Adrenal gland (tissue), 5 donors: ENCODE data around the gene APOO.

Experiments used
- POLR2A ChIP-seq, 2 donors: fragments of 450-650 bp; IDR thresholded peaks; one replicate each; pipeline ENCODE4 v1.6.1; 2017; ENCODE audit warnings: antibody characterized with exemption in 2 of 2, mild to moderate bottlenecking in 2 of 2, moderate library complexity in 1 of 2
- TF ChIP-seq, protein P1 (sequence below), 6 experiments: fragments of 450-650 bp in 4 of 6; fragments of 200-600 bp in 2 of 6; sonication (generic) in 1 of 6; IDR thresholded peaks; 1 replicate in 5 of 6; 2 replicates in 1 of 6; pipeline versions ENCODE4 v1.5.1 to v1.8.0; 2016 to 2021; ENCODE audit warnings: antibody characterized with exemption in 6 of 6, mild to moderate bottlenecking in 2 of 6, moderate library complexity in 1 of 6
- donor health status: DM: no; HTN: no; CAD: no.

DNA sequence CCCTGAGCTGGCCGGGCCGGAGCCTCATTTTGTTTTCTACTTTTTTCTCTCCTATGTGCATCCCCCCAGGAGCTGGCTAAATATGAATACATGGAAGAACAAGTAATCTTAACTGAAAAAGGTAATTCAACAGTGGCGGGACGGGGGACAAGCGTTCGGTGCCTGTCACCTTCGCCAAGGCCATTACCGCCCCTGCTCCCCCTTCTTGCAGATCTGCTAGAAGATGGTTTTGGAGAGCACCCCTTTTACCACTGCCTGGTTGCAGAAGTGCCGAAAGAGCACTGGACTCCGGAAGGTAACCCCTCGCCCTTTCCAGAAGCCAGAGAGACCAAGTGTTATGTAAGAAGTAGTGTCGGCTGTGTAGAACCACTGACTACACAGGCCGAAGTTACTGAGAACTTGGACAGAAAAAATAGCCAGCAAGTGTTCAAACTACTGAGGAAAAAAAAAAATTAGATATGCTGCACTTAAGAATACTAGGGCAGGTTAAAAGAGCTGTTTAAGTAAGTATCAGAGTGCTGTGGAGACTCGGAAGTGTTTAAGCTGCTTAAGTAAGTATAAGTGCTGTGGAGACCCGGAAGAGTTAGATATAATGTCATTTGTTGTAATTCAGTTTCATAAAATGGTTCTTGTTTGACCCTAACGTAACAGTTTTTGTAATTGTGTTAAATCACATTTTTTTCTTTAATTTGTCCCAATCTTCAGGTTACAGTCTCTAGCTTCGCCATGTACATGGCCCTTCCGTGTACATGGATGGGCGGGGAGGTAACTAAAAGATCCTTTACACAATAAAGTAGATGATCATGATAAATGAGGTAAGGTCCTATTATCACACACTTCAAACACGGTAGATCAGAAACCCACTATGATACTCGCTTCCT is 123.9 kb downstream of the APOO start:
- TF ChIP-seq, protein P1, sequence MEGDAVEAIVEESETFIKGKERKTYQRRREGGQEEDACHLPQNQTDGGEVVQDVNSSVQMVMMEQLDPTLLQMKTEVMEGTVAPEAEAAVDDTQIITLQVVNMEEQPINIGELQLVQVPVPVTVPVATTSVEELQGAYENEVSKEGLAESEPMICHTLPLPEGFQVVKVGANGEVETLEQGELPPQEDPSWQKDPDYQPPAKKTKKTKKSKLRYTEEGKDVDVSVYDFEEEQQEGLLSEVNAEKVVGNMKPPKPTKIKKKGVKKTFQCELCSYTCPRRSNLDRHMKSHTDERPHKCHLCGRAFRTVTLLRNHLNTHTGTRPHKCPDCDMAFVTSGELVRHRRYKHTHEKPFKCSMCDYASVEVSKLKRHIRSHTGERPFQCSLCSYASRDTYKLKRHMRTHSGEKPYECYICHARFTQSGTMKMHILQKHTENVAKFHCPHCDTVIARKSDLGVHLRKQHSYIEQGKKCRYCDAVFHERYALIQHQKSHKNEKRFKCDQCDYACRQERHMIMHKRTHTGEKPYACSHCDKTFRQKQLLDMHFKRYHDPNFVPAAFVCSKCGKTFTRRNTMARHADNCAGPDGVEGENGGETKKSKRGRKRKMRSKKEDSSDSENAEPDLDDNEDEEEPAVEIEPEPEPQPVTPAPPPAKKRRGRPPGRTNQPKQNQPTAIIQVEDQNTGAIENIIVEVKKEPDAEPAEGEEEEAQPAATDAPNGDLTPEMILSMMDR (IDR thresholded peaks at IDR 0.05) = no peak
- peak; percentile 28 to 33 for TF ChIP-seq POLR2A (IDR thresholded peaks at IDR 0.05)
